HEK293T (cell line): ENCODE measurements around the gene IQSEC1.

Experiments used
- ARNT ChIP-seq: fragments of 450-650 bp; IDR thresholded peaks from 2 replicates; pipeline ENCODE4 v1.6.1; 2017; ENCODE audit warnings: mild to moderate bottlenecking
- L3MBTL2 ChIP-seq: fragments of 450-650 bp; conservative IDR thresholded peaks from 2 replicates; pipeline ENCODE4 v1.6.1; 2016; ENCODE audit warnings: mild to moderate bottlenecking
- LEF1 ChIP-seq: fragments of 450-650 bp; IDR thresholded peaks from 2 replicates; pipeline ENCODE4 v1.6.1; 2017; ENCODE audit warnings: mild to moderate bottlenecking, borderline replicate concordance
- PKNOX1 ChIP-seq: fragments of 450-650 bp; IDR thresholded peaks from 2 replicates; pipeline ENCODE4 v1.6.1; 2016
- SP1 ChIP-seq: fragments of 450-650 bp; IDR thresholded peaks from 2 replicates; pipeline ENCODE4 v1.6.1; 2017

- TF ChIP-seq PKNOX1: no peak
- TF ChIP-seq ARNT: no peak
- TF ChIP-seq LEF1: no peak
- no peak for TF ChIP-seq SP1
- TF ChIP-seq L3MBTL2: no peak
Observed at GRCh38 chr3:12903000-12903800, 170.0 kb downstream of the IQSEC1 start.
